ENCODE results near the gene ACTA1. TPM values are rescaled to one million over a fixed set of nuclear protein-coding genes. Genes with fewer than 3 reads are reported as not detected.

Gene ACTA1
- total and polyA plus RNA-seq, 2 donors (not counting 1 experiment from before 2014, with no cell fraction given), result 0.21 TPM; not detected in 1

DNA sequence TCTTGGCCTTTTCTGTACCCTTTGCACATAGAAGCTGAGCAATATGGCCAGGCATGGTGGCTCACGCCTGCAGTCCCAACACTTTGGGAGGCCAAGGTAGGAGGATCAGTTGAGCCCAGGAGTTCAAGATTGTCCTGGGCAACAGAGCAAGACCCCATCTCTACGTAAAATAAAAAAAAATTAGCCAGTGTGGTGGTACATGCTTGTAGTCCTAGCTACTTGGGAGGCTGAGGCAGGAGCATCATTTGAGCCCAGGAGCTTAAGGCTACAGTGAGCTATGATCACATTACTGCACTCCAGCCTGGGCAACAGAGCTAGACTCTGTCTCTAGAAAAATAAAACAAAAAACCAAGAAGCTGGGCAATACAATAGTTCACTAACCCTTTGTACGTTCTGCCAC, 6.3 kb downstream of the ACTA1 start:
- peaks cover 0 to 41% (median 33%) of the 10 kb centered on the region in 4 experiments for H3K27me3 ChIP-seq (replicated peaks in 1 of 4; ENCODE audit: control extremely low read depth in 1 of 4, control insufficient read depth in 3 of 4, insufficient read depth in 4 of 4, low read length in 3 of 4)
- no peak overlapping the region for H3K4me3 Mint-ChIP-seq
- TF ChIP-seq, protein P1, sequence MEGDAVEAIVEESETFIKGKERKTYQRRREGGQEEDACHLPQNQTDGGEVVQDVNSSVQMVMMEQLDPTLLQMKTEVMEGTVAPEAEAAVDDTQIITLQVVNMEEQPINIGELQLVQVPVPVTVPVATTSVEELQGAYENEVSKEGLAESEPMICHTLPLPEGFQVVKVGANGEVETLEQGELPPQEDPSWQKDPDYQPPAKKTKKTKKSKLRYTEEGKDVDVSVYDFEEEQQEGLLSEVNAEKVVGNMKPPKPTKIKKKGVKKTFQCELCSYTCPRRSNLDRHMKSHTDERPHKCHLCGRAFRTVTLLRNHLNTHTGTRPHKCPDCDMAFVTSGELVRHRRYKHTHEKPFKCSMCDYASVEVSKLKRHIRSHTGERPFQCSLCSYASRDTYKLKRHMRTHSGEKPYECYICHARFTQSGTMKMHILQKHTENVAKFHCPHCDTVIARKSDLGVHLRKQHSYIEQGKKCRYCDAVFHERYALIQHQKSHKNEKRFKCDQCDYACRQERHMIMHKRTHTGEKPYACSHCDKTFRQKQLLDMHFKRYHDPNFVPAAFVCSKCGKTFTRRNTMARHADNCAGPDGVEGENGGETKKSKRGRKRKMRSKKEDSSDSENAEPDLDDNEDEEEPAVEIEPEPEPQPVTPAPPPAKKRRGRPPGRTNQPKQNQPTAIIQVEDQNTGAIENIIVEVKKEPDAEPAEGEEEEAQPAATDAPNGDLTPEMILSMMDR (IDR thresholded peaks at IDR 0.05), result no peak
- TF ChIP-seq EZH2 (IDR thresholded peaks at IDR 0.05; ENCODE audit: borderline replicate concordance, insufficient read depth, low read depth, low read length, poor library complexity, severe bottlenecking), result no peak
- intact Hi-C loops (cut with micrococcal nuclease), result no loop called here
- H3K4me1 ChIP-seq (ENCODE audit: control insufficient read depth in 2 of 2, insufficient read depth in 2 of 2, low read length in 2 of 2), result peaks cover 18 to 22% of the 10 kb centered on the region in 2 donors
- ChIA-PET CTCF (no interaction called here), POLR2A (interaction anchor here (0.8 kb wide), 1 partner anchor 143 kb away, joined by 3 read pairs; no protein-coding TSS in a partner anchor)
- H3K27me3 Mint-ChIP-seq, result peaks cover 64% of the 10 kb centered on the region
- no peak overlapping the region for H3K4me2 ChIP-seq (replicated peaks; ENCODE audit: low read depth, low read length, poor library complexity, severe bottlenecking)
- no peak overlapping the region for H3K27ac ChIP-seq (ENCODE audit: low read length in 2 of 2)
- H3K9me3 Mint-ChIP-seq (ENCODE audit: insufficient read depth), result peaks cover 10% of the 10 kb centered on the region
- ATAC-seq (ENCODE audit: low read depth) (no peak), DNase-seq (no peak)
- no peak overlapping the region for H3K9ac ChIP-seq (ENCODE audit: low read length)
- 94% methylated on average over 3 of the region's 3 CpGs for WGBS (ENCODE audit: insufficient coverage)
- peaks cover 13% of the 10 kb centered on the region for H3K4me1 Mint-ChIP-seq
- H4K20me1 ChIP-seq (ENCODE audit: control insufficient read depth, insufficient read depth, low read length, poor library complexity, severe bottlenecking), result no peaks in the 10 kb centered on the region
- H2AFZ ChIP-seq (ENCODE audit: insufficient read depth, low read depth, low read length, poor library complexity, severe bottlenecking), result no peak overlapping the region
- H3K36me3 ChIP-seq (replicated peaks in 1 of 2; ENCODE audit: control extremely low read depth in 1 of 2, control insufficient read depth in 1 of 2, extremely low read depth in 1 of 2, insufficient read depth in 2 of 2, low read length in 1 of 2), result no peaks in the 10 kb centered on the region
- no peaks in the 10 kb centered on the region for H3K79me2 ChIP-seq (ENCODE audit: control insufficient read depth, insufficient read depth, low read length)
- no peak overlapping the region for H3K27ac Mint-ChIP-seq
- peaks cover 4 to 16% (median 8%) of the 10 kb centered on the region in 3 donors for H3K9me3 ChIP-seq (ENCODE audit: control extremely low read depth in 1 of 3, control insufficient read depth in 2 of 3, insufficient read depth in 1 of 3, low read length in 2 of 3)
- H3K4me3 ChIP-seq (ENCODE audit: control extremely low read depth in 1 of 5, extremely low read depth in 1 of 5, insufficient read depth in 1 of 5, low read depth in 2 of 5, low read length in 4 of 5), result no peak overlapping the region

DNA sequence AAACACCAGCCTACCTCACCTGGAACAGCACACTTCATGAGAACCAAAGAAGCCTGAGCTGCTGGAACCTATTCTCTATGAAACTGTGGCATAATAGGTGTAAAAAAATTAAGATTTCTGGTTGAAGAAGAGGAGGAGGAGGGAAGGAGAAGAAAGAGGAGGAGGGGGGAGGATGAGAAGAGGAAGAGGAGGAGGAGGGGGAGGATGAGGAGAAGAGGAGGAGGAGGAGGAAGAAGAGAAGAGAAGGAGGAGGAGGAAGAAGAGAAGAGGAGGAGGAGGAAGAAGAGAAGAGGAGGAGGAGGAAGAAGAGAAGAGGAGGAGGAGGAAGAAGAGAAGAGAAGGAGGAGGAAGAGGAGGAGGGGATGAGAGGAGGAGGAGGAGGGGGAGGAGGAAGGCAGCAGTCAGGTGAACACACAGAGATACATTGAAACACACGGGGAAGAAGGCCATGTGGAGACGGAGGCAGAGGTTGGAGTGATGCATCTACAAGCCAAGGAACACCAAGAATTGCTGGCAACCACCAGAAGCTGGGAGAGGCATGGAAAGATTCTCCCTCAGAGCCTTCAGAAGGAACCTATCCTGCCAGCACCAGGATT, 8.2 kb downstream of the ACTA1 start:
- H3K9me3 ChIP-seq (ENCODE audit: control extremely low read depth in 1 of 3, control insufficient read depth in 2 of 3, insufficient read depth in 1 of 3, low read length in 2 of 3), result peaks cover 4 to 10% (median 8%) of the 10 kb centered on the region in 3 donors
- H2AFZ ChIP-seq (ENCODE audit: insufficient read depth, low read depth, low read length, poor library complexity, severe bottlenecking), result no peak overlapping the region
- Mint-ChIP-seq H3K27ac (no peak overlapping the region), H3K9me3 (ENCODE audit: insufficient read depth) (peaks cover 10% of the 10 kb centered on the region), H3K27me3 (peaks cover 54% of the 10 kb centered on the region), H3K4me3 (no peak overlapping the region), H3K4me1 (no peaks in the 10 kb centered on the region)
- ChIA-PET CTCF (no interaction called here), POLR2A (no interaction called here)
- DNase-seq (no peak), ATAC-seq (ENCODE audit: low read depth) (no peak)
- 80% methylated on average over 1 of the region's 2 CpGs for WGBS (ENCODE audit: insufficient coverage)
- H3K4me1 ChIP-seq (ENCODE audit: control insufficient read depth in 2 of 2, insufficient read depth in 2 of 2, low read length in 2 of 2), result peaks cover 2 to 6% of the 10 kb centered on the region in 2 donors
- intact Hi-C loops (cut with micrococcal nuclease), result no loop called here
- no peaks in the 10 kb centered on the region for H4K20me1 ChIP-seq (ENCODE audit: control insufficient read depth, insufficient read depth, low read length, poor library complexity, severe bottlenecking)
- H3K36me3 ChIP-seq (replicated peaks in 1 of 2; ENCODE audit: control extremely low read depth in 1 of 2, control insufficient read depth in 1 of 2, extremely low read depth in 1 of 2, insufficient read depth in 2 of 2, low read length in 1 of 2), result no peaks in the 10 kb centered on the region
- H3K4me3 ChIP-seq (ENCODE audit: control extremely low read depth in 1 of 5, extremely low read depth in 1 of 5, insufficient read depth in 1 of 5, low read depth in 2 of 5, low read length in 4 of 5), result no peak overlapping the region
- H3K9ac ChIP-seq (ENCODE audit: low read length), result no peak overlapping the region
- H3K79me2 ChIP-seq (ENCODE audit: control insufficient read depth, insufficient read depth, low read length), result no peaks in the 10 kb centered on the region
- TF ChIP-seq EZH2 (IDR thresholded peaks at IDR 0.05; ENCODE audit: borderline replicate concordance, insufficient read depth, low read depth, low read length, poor library complexity, severe bottlenecking), result no peak
- TF ChIP-seq, protein P1 (IDR thresholded peaks at IDR 0.05), result no peak
- no peak overlapping the region for H3K4me2 ChIP-seq (replicated peaks; ENCODE audit: low read depth, low read length, poor library complexity, severe bottlenecking)
- H3K27me3 ChIP-seq (replicated peaks in 1 of 4; ENCODE audit: control extremely low read depth in 1 of 4, control insufficient read depth in 3 of 4, insufficient read depth in 4 of 4, low read length in 3 of 4), result peaks cover 0 to 26% (median 20%) of the 10 kb centered on the region in 4 experiments
- no peak overlapping the region for H3K27ac ChIP-seq (ENCODE audit: low read length in 2 of 2)

Measured in B cell (primary cell).